Activated T-helper 1 cell treated with anti-CD3 and anti-CD28 coated beads, Interleukin-12 subunit alpha, Interleukin-12 subunit beta, Interleukin-2, Interleukin-4 antibody, amounts not matched to agents 30 ng/mL and 10 ng/mL and 1 ng/mL, durations not matched to agents 14 hours and 24 hours and 36 hours (primary cell): ENCODE results near the gene TMEM131. TPM values are rescaled to one million over a fixed set of nuclear protein-coding genes. Genes with fewer than 3 reads are reported as not detected.
"Not testable (repeated sequence)": the region's sequence is repeated elsewhere in the genome, so short reads cannot be mapped to it uniquely, and the experiment has no call there.

Source experiments
- DNase-seq: peaks from one replicate; pipeline ENCODE4 v3.0.0; 2021; ENCODE audit warnings: low spot score
- H3K27ac Mint-ChIP-seq: one replicate; pipeline ENCODE4 v1.8.0; 2021; ENCODE audit warnings: mild to moderate bottlenecking, mixed read lengths
- H3K27me3 Mint-ChIP-seq: one replicate; pipeline ENCODE4 v1.8.0; 2022; ENCODE audit warnings: mild to moderate bottlenecking, moderate library complexity, mixed read lengths; ENCODE audit not compliant: insufficient read depth
- H3K36me3 Mint-ChIP-seq: one replicate; pipeline ENCODE4 v1.8.0; 2021; ENCODE audit warnings: low read depth, mixed read lengths
- H3K4me1 Mint-ChIP-seq: one replicate; pipeline ENCODE4 v1.8.0; 2021; ENCODE audit warnings: low read depth, mixed read lengths
- H3K4me3 Mint-ChIP-seq: one replicate; pipeline ENCODE4 v1.8.0; 2021; ENCODE audit warnings: mild to moderate bottlenecking, moderate library complexity, mixed read lengths
- H3K9me3 Mint-ChIP-seq: one replicate; pipeline ENCODE4 v1.8.0; 2021; ENCODE audit warnings: mixed read lengths
- intact Hi-C: fragments of 100-400 bp; cut with micrococcal nuclease; formaldehyde crosslinking; loops from one replicate; pipeline ENCODE4 v1.15.1; 2024
- total RNA-seq: library from RNA; stranded (reverse); gene quantifications from 2 replicates; pipeline ENCODE4 v1.2.3, GENCODE V29; 2022

Gene TMEM131
- total RNA-seq, 1 donor from 2014 or later: 36.5 TPM

DNA sequence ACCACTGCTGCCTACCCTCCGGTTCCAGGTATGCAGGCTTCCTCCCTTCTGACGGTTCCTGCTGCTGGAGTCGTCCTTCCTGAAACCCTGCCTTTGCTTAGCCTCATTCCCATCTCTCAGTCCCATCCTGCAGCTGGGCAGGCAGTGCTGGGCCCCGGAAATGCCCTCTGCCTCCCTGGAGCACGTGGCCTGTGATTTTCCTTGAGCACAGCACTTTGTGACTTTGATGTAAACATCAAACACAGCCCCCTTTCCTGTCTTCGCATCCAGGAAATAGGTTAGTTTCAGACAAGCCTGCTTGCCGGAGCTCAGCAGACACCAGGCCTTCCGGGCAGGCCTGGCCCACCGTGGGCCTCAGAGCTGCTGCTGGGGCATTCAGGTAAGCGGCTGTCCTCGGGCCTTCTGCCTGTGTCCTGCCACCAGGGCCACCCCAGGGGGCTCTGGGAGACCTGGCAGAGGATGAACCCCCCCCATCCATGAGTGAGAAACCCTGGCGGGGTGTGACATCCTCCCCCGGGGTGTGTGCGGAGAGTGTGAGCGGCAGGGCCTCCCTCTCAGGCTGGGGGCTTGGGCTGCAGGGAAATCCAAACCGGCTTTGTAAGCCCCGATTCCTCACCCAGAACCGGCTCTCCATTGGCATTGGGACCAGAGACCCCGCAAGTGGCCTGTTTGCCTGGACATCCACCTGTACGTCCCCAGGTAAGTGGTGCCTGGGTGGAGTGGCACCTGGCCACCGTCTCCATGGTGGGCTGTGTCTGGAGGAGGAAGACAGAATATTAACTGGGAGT lies 282.3 kb downstream of the TMEM131 start, which contains the start of gene ZAP70:
Gene ZAP70 (plus strand): TSS at position 281 of the 788 bp plus-strand sequence. CDS start 10,461 bp downstream, outside the sequence.
- Mint-ChIP-seq H3K27ac (peak within 1 kb of the TSS; percentile 99), H3K9me3 (no peaks in the 10 kb centered on the region), H3K27me3 (no peaks in the 10 kb centered on the region), H3K36me3 (peaks cover 34% of the 10 kb centered on the region), H3K4me1 (peaks cover 68% of the 10 kb centered on the region), H3K4me3 (peak within 1 kb of the TSS; percentile 94)
- DNase-seq: peak; percentile 56
- intact Hi-C loops: loop anchor here (1.0 to 5.0 kb wide), 2 partner anchors 51 to 894 kb away; partner anchors contain the start of genes COA5 and UNC50

DNA sequence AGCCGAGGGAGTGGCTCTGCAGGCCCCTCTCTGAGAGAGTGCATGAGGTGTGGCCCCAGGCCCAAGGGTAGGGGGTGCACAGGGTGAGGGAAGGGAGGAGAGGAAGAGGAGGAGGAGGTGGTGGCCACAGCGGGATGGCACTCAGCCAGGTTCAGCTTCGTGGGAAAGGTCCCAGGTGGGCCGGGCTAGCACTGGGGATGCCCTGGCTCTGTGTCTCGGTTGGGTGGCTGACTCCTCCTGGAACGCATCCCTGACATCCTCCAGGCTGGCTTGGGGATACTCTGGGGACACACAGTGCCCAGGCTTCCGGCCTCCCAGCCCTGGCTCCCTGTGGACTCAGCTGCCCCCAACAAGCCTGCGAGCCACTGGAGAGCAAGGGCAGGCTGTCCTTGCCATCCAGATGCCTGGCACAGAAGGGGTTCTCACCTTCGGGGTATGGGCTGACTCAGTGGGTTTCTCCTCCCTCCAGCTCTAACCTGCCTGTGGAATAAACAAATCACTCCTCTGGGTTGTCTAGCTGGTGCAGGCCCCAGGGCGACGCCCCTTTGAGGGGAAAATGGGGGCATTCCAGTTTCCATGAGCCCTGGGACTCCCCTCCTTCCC lies 283.0 kb downstream of the TMEM131 start:
- H3K4me1 Mint-ChIP-seq: peaks cover 63% of the 10 kb centered on the region
- H3K9me3 Mint-ChIP-seq: no peaks in the 10 kb centered on the region
- peak overlapping the region; percentile 99 for H3K27ac Mint-ChIP-seq
- H3K4me3 Mint-ChIP-seq: peak overlapping the region; percentile 94
- H3K36me3 Mint-ChIP-seq: peaks cover 33% of the 10 kb centered on the region
- no peak for DNase-seq
- intact Hi-C loops: loop anchor here (1.0 to 5.0 kb wide), 2 partner anchors 50 to 895 kb away; partner anchors contain the start of genes COA5 and UNC50
- peaks cover 3% of the 10 kb centered on the region for H3K27me3 Mint-ChIP-seq

DNA sequence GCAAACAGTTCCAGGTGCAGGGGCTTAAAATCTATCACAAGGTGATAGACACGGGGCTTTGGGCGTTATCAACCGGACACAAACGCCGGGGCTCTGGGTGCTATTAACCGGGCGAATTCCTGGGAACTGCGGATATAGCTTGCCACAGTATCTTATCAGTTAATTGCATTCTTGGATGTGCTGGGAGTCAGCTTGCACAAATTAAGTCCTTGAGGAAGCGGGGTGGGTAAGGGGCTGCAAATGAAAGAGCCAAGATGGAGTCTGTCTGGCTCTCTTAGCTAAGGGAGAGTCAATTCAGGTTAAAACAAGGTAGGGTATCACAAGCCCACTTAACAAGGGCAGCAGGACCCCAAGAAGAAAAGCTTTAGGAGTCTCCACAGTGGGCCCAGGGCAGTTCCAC lies 283.6 kb downstream of the TMEM131 start:
- Mint-ChIP-seq H3K4me3 (peak overlapping the region; percentile 94), H3K36me3 (peaks cover 33% of the 10 kb centered on the region), H3K27ac (peak overlapping the region; percentile 99), H3K4me1 (peaks cover 58% of the 10 kb centered on the region)
- not testable (repeated sequence) for DNase-seq, H3K9me3 Mint-ChIP-seq, H3K27me3 Mint-ChIP-seq
- intact Hi-C loops: loop anchor here (5.0 kb wide), 1 partner anchor 895 kb away; the partner anchor contains the start of genes COA5 and UNC50

DNA sequence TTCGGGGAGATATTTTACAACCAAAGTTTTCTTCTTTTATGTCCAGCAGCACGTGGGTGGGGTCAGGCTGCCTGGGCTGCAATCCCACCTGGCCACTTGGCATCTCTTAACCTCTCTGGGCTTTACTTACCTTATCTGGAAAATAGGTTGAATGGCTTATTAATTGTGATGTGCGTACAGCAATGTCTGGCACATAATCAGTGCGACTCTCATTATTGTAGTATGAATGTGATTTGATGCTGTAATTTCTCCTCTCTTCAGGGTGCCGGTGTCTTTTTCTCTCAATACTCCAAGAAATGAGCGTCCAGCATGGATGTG lies 284.4 kb downstream of the TMEM131 start:
- Mint-ChIP-seq H3K27me3 (peaks cover 6% of the 10 kb centered on the region), H3K9me3 (no peaks in the 10 kb centered on the region), H3K4me3 (peak overlapping the region; percentile 94), H3K4me1 (peaks cover 50% of the 10 kb centered on the region), H3K36me3 (peaks cover 27% of the 10 kb centered on the region), H3K27ac (peak overlapping the region; percentile 99)
- intact Hi-C loops: loop anchor here (2.0 to 5.0 kb wide), 2 partner anchors 557 to 896 kb away; partner anchors contain the start of genes COA5 and UNC50
- DNase-seq: no peak

DNA sequence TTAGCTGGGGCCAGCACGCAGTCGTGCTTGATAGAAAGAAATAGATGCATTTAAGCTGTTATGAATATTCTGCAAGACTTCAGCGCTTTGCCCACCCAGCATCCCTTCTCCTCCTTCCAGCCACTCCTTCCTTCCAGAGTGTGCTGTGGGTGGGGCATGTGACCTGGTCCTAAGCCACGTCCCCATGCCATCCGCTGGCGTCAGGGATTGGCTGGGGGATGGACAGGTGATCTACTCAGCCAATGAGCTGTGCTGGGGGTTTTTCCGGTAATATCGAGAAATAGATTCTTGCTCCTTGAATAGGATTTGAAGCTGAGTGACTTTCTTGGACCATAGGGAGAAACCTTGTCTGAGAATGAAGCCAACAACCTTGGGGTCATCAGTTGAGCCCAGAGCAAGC lies 287.1 kb downstream of the TMEM131 start:
- Mint-ChIP-seq H3K36me3 (peaks cover 4% of the 10 kb centered on the region), H3K9me3 (no peaks in the 10 kb centered on the region), H3K4me3 (no peak overlapping the region), H3K27ac (no peak overlapping the region), H3K27me3 (peaks cover 8% of the 10 kb centered on the region), H3K4me1 (peaks cover 33% of the 10 kb centered on the region)
- intact Hi-C loops: no loop called here
- DNase-seq: no peak

DNA sequence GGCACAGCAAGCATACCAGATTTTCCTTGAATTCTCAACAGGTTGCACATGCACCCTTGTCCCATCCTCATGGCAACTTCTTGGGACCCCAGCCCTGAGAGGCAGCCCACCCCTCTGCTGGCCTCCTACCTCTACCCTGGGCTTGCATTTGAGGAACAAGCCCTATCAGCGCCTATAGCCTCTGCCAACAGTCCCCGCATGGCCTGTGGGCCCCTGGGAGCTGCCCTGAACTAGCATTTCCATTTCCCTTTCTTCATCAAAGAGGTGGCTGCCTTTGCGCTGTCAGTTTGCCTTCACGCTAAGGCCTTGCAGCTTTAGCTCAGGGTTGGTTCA lies 287.7 kb downstream of the TMEM131 start:
- H3K4me3 Mint-ChIP-seq: no peak overlapping the region
- H3K9me3 Mint-ChIP-seq: no peaks in the 10 kb centered on the region
- intact Hi-C loops: no loop called here
- H3K36me3 Mint-ChIP-seq: peaks cover 3% of the 10 kb centered on the region
- no peak for DNase-seq
- H3K27me3 Mint-ChIP-seq: peaks cover 8% of the 10 kb centered on the region
- no peak overlapping the region for H3K27ac Mint-ChIP-seq
- peaks cover 28% of the 10 kb centered on the region for H3K4me1 Mint-ChIP-seq

DNA sequence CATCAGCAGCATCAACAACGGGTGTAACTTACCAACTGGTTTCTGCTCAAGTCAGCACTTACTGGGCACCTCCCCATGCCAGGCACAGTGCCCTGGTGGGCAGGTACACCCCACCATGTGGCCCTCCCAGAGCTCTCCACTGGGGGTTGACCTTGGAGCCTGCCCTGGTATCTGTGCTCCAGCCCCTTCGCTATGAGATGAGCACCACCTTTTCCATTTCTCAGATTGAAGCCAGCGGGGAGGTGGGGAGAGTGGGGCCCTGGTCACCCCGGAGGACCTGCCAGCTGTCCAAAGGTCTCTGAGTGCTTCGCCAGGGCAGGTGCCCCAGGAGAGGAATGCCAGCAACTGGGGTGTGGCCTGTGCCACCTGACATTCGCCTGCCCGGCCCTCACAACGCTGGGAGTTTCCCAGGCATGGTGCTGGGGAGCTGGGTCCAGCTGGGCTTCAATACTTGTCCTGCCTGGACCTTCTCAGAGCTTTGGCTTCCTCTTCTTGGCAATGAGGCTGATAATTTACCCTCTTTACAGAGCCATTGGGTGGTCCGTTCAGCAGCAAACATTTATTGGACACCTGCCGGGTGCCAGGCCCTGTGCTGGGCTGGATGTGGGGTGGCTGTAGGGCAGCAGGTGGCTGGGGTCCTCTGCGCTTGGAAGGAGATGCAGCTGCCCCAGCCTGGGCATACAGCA lies 288.2 kb downstream of the TMEM131 start:
- H3K36me3 Mint-ChIP-seq: peaks cover 3% of the 10 kb centered on the region
- H3K27me3 Mint-ChIP-seq: peaks cover 8% of the 10 kb centered on the region
- peaks cover 26% of the 10 kb centered on the region for H3K4me1 Mint-ChIP-seq
- intact Hi-C loops: no loop called here
- no peak overlapping the region for H3K4me3 Mint-ChIP-seq
- H3K9me3 Mint-ChIP-seq: no peaks in the 10 kb centered on the region
- no peak for DNase-seq
- no peak overlapping the region for H3K27ac Mint-ChIP-seq

DNA sequence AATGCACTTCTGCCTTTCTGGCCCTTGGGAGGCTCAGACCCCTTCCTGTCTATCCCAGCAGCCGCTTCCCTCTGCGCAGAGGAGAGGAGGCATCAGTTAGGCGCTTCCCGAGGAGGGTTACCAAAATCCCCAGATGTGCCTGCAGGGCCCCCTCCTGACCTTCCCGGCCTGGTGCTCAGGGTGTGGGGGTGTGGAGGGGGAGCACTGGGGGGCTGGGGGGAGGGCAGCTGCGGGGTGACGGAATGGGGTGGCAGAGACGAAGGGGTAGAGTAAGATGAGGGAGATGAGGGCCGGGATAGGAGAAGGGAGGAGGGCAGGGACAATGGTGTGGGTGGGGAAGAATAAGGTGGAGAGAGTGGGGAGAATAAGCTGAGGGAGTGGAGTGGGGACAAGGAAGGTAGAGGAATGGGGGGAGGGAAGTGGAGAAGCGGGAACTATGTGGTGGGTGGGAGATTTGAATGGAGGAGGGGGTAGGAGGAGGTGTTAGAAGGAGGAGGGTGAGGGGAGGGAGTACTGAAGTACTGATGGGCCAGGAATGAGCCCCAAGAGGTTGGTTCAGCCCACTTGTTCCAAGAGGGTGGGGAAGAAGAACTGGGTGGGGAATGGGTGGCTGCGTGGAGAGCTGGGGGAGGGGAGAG lies 288.9 kb downstream of the TMEM131 start:
- peaks cover 20% of the 10 kb centered on the region for H3K4me1 Mint-ChIP-seq
- H3K9me3 Mint-ChIP-seq: no peaks in the 10 kb centered on the region
- H3K27me3 Mint-ChIP-seq: peaks cover 8% of the 10 kb centered on the region
- DNase-seq: no peak
- intact Hi-C loops: no loop called here
- H3K36me3 Mint-ChIP-seq: peaks cover 3% of the 10 kb centered on the region
- H3K27ac Mint-ChIP-seq: no peak overlapping the region
- no peak overlapping the region for H3K4me3 Mint-ChIP-seq

Other genes with a start within 250 kb of the TMEM131 start
- not detected in 2 replicates for gene VWA3B, start 91.2 kb upstream of the TMEM131 start, total RNA-seq